Measurements from ENCODE around the gene YIPF5.

The YIPF5 gene

GRCh38 chr5:144170276-144171024 is at the start of gene YIPF5, which contains the start of gene KCTD16:
Gene YIPF5, minus strand, starts transcription at chr5:144170659. Its CDS starts 704 bp downstream, at chr5:144169955.
Gene KCTD16, plus strand, starts transcription at chr5:144170873.
- ATAC-seq: peak; percentile 97 to 98

GRCh38 chr5:144219869-144220268 is 49.4 kb upstream of the YIPF5 start:
- no peak for ATAC-seq

DNA sequence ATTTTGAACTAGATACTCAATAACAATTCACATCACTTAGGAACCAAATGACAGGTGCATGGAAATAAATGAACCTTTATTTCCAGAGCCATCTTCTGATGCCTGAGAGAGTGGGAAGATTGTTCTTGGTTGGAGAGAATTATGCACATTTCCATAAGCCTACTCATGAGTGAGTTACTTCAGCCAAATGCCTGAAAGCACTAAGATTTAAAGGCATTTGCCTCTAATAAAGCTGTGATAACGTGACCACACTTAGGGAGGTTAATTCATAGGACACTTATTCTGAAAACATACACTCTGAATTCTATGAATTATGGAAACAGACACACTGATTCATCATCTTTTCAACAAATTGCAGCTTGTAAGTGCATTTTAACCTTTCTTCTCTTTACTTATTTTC is 40.2 kb upstream of the YIPF5 start:
- no peak for ATAC-seq

GRCh38 chr5:144209361-144209760 is 38.9 kb upstream of the YIPF5 start:
- no peak for ATAC-seq

DNA sequence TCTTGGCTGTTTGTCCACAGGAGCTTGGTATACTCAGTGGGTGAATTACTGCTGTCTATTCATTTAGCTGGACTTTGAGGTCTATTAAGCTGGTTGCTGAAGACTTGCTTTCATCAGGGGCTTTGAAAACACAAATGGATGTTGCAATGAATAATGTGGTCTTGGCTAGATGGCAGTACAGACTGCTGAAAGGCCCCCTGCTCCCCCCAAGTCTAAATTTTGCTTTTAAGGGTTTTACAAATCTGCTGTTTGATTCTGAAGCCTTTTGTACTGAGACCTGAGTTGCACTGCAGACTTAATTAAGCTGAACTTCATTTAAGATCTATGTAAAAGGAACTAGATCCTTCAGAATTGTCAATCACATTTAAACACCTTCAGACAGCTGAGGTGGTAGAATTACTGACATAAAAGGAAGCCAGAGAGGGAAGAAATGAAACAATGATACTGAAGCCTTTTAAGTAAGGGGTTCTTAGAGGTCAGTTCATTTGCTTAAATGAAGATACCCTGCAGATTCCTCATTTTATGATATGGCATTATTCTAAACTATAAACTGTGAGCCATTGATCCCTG is 37.5 kb upstream of the YIPF5 start:
- ATAC-seq: no peak

DNA sequence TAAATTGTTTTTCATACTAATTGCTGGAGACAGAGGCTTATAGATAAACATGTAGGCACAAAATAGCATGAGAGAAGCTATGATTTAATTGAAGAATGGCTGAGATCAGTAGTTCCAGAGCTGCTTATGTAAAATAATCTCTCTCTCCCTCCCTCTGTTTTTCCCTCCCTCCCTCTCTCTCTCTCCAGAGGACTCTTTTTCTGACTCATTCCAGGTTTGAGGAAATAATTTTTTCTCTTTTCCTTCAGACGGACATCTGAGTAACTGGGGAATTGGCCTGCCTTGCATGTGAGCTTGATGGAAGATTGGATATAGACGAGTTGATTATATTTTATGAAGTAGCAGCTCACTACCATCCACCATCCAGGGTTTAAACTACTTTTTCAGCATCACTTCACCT is 35.7 kb upstream of the YIPF5 start:
- ATAC-seq: no peak

DNA sequence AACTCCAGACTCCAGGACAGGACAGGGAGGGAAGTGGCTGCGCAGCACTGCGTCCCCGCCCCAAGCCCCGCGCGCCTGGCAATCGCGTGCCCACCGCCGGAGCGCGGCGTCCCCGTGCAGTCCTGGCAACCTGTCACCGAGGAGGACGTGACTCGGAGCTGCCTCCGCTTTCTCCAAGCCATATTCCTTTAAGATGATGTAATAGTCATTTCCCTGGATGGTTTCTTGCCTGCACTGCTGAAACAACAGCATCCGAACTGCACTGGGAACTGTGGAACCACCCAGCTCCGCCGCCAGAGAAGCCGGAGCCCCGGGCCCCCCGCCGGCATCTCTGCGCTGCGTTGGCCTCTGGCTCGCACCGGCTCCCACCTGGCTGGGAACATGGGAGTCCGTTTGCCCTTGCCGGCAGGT is 34.7 kb upstream of the YIPF5 start:
- ATAC-seq: no peak

- ATAC-seq: peak in 1 of 2 donors; percentile 48
These were observed 33.5 kb upstream of the YIPF5 start for GRCh38 chr5:144203750-144204596.

DNA sequence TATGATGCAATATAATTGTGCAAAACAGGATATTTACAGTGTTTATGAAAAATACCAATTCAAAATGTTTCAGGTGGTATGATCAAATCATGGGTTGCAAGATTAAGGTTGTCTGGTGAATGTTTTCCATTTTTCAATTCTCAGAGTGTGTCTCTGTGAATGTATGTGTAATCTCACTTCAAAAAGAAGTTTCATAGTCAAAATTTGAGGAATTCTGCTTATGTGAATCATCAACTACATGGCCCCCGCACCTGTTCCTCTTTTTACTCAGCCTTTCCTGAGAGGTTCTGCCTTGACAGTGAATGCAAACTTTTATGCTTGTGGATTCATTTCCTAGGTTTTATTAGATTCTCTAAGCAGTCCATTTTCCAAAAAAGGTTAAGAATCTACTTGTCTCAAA is 32.3 kb upstream of the YIPF5 start:
- no peak for ATAC-seq

DNA sequence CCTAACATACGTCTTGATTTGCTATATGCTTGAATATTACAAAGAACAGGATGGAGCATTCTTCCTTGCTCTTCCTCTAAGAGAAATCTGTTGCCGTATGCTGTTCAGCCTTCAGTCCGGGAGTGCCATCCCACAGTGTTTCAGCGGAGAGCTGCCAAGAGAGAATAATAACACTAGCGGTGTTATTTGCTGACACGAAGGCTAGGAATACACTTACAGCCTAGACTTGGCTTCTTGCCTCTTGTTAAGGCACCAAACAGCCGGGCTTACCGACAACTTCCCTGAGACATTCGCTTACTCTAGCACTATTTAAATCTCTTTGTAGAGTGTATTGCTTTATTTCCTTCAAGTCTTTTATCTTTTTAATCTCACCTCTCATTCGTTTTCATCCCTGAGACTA is 31.6 kb upstream of the YIPF5 start:
- ATAC-seq: no peak

GRCh38 chr5:144201588-144201987 is 31.1 kb upstream of the YIPF5 start:
- ATAC-seq: no peak

- no peak for ATAC-seq
These were observed 27.9 kb upstream of the YIPF5 start for GRCh38 chr5:144198386-144198785.

DNA sequence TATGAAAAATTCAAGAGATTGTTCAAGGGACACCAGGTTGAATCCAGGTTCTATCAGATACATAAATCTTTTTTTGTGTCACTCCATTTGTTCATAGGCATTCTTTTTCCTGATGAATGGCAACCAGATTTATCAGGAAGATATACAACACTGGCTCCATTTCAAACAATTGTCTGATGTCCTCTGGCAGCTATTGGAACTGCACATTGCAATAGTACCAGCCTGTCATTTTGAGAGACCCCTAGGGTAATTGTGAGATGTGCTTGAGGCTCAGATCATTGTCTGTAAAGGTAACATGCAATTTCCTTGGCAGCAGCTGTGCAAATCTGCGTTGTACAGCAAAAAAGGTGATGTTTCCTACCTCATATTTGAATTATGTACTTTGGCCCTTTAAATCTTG is 26.2 kb upstream of the YIPF5 start:
- ATAC-seq: no peak

DNA sequence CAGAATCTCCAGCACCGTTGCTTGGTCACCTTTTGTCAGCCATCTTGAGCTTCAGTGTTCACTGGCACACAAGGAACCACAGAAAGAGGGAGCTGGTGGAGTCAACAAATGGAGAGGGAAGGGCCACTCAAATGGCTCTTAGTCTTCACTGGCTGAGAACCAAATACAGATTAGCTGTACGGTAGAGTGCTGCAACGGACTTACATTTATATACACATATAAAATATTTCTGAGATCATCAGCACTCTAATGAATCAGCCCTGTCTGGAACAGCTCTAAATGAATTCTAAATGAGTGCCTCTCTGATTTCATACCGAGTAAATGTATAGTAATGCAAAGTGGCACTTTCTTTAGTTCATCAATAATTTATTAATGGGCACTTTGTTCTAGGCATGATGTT is 25.0 kb upstream of the YIPF5 start:
- no peak for ATAC-seq

- ATAC-seq: no peak
These were observed 23.7 kb upstream of the YIPF5 start for GRCh38 chr5:144194144-144194543.

DNA sequence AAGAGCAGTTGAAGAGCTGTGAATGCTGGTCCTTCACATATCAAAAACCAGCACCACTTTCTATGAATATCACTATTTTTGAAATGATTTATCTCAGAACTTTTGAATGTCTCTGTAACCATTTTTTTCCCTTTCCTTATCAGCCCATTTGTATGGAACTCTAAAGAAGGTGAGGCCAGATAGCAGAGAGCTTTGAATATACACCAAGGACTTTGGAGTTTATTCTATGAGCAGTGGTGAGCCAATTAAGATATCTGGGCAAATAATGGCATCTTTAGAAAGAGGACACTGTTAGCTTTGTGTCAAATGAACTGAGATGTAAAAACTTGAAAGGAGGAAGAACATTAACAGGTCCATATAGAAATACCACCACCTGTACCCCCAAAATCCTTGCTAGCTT is 22.2 kb upstream of the YIPF5 start:
- ATAC-seq: no peak

DNA sequence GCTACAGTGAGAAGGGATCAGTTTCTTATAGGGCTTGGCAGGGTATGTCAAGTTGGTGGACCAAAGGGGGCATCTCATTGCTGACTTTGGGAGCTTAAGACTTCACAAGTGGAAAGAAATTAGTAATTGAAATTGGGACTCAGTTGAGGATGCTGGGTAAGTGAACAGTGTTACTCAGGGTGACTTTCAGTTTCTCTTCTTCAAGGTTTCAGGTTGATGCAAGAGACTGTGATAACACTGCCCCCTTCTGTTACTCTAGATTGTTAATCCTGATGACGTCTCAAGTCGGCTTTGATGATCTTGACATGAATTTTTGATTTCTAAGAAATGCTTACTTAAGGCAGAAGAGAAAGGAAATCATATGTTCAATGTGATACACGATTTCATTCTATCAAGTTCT is 21.5 kb upstream of the YIPF5 start:
- ATAC-seq: peak; percentile 56 to 63

DNA sequence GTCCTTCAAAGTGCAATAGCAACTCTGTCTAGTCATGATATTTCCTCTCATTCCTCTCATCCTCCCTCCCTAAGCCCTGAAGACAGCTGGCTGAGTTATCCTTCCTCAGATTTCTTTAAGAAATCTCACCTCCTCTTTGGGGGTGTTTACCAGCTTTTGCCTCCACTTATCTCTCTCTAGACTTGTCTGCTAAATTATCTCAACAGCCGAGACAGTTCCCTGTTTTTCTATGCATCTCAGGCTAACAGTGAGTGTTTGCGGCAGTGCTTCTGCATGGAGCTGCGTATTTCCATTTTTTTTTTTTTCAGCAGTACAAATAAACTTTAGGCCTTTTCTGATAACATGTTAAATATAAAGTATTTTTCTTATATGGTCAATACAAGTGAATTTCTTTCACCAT is 21.1 kb upstream of the YIPF5 start:
- no peak for ATAC-seq

GRCh38 chr5:144189800-144190429 is 19.5 kb upstream of the YIPF5 start:
- ATAC-seq: peak; percentile 84 to 86

- peak; percentile 32 to 36 for ATAC-seq
These were observed 17.3 kb upstream of the YIPF5 start for GRCh38 chr5:144187699-144188294.

- no peak for ATAC-seq
These were observed 12.9 kb upstream of the YIPF5 start for GRCh38 chr5:144183254-144183889.

GRCh38 chr5:144179226-144179625 is 8.8 kb upstream of the YIPF5 start:
- no peak for ATAC-seq
